Tibial nerve (tissue), 3 donors: Measurements from ENCODE around the gene DIP2C.

Source experiments
- CTCF ChIP-seq, 5 experiments: fragments of 200-600 bp in 3 of 5; fragments of 450-650 bp in 2 of 5; sonication (generic) in 3 of 5; IDR thresholded peaks; one replicate each; pipeline ENCODE4 v1.5.1; 2016 to 2019; ENCODE audit warnings: antibody characterized with exemption in 5 of 5, mild to moderate bottlenecking in 3 of 5, moderate library complexity in 2 of 5
- POLR2A ChIP-seq, 2 donors: fragments of 450-650 bp; IDR thresholded peaks; one replicate each; pipeline ENCODE4 v1.6.1; 2017; ENCODE audit warnings: antibody characterized with exemption in 2 of 2, mild to moderate bottlenecking in 2 of 2, moderate library complexity in 2 of 2

GRCh38 chr10:485776-486175 lies 203.7 kb downstream of the DIP2C start:
- TF ChIP-seq CTCF (IDR thresholded peaks at IDR 0.05): no peak
- TF ChIP-seq POLR2A (IDR thresholded peaks at IDR 0.05): no peak
